ENCODE data around the gene TPM1.

TPM1 gene

GRCh38 chr15:63043335-63044076 is 959 bp downstream of the TPM1 start:
- no peak for FAIRE-seq

DNA sequence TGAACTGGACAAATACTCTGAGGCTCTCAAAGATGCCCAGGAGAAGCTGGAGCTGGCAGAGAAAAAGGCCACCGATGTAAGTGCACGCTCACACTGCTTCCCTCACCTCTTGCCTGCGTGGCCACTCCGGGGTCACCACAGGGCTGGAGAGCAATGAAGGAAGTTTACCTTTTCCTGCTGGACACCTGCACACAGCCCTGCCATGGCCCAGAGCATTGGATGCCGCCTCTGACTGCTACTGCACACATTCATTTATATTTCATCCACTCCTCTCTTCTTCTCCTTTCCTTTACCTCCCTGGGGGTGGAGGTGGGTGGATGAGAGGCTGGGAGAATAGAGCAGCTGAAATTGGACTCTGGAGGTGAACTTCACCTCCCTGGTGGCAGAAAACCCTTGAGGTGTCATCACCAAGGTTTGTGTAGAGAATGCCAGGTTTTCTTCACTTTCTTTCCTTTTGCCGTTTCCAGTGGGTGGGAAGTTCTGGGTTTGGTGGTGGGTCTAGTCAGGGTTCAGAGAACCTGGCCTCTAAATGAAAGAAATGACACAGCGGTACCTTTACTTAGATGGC is 1.6 kb downstream of the TPM1 start:
- no peak for FAIRE-seq

- no peak for FAIRE-seq
These were observed 2.3 kb downstream of the TPM1 start for GRCh38 chr15:63044645-63045464.

DNA sequence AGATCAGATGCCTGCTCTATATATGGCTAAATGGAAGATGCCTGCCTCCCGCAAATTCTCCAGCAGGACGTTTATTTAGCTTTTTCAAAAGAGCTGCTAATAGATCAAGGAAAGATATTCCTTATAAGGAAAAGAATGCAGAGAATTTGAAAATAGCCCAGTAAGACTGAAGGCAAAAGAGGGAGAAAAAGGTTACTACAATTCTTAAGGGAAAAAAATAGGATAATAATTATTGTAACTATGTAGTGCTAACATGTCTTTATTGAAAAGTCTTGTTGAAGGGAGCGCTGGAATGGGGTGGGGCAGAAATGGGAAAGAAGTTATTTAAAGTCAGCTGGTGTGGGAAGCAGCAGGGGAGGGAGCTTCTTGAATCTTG is 2.9 kb downstream of the TPM1 start:
- no peak for FAIRE-seq

DNA sequence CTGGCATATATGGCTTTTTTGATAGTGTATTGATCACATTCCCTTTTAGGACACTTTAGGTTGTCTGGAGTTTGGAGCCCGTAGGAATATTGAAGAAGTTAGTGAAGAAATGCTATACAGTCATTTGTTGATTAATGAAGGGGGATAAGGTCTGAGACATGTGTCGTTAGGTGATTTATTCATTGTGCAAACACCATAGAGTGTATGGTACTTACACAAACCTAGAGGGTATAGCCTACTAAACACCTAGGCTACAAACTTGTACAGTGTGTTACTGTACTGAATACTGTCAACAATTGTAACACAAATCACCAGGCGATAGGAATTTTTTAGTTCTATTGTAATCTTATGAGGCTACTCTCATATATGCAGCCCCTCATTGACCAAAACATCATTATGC is 3.3 kb downstream of the TPM1 start:
- no peak for FAIRE-seq

DNA sequence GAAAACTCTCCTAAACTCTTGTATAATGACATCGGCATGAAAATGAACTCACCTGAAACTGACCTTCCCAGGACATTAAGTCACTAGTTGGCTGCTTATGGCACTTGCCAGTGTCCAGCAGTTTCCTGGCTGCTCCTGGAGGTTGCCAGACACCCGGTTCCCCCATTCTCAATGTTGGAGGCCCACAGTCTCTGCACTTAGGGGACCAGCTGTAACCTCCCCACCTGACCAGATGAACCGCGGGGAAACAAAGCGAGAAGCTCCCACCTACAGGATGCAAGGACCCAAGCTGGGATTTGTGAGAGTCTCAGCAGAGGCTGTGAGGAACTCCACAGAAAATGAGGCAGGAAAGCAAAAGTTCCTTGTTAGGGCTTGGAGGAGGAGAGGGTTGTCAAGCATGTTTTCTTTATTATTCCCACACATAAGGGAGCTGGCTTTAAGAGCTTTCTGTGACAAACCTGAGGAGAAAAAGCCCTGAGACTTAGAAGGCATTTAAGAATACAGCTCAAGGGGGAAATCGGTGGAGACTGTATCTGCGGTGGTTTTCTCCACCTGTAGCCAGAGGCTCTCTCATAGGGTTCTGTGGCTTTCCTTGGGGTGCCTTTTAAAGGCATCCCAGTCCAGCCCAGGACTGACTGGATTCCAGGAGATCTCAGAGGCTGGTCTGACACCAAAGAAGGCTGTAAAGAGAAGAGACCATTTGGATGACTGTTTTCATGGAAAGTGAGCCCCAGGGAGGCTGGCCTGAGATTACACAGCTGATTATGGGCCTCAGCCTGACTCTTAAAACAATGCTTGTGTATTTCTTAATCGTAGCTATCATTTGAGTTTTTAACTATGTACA is 4.6 kb downstream of the TPM1 start:
- no peak for FAIRE-seq

DNA sequence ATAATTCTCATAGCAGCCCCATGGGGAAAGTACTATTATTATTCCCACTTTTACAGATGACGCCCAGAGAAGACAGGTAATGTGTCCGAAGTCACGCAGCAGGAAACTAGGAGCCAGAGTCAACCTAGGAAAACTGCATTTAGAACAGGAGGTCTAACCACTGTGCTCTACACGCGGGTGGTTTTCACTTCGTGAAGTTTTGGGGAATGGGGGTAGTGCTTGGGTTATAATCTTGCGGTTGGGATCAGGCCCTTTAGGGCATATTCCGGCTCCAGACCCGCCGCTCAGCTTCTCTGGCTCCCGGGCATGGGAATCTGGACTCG is 5.2 kb downstream of the TPM1 start:
- FAIRE-seq = no peak

DNA sequence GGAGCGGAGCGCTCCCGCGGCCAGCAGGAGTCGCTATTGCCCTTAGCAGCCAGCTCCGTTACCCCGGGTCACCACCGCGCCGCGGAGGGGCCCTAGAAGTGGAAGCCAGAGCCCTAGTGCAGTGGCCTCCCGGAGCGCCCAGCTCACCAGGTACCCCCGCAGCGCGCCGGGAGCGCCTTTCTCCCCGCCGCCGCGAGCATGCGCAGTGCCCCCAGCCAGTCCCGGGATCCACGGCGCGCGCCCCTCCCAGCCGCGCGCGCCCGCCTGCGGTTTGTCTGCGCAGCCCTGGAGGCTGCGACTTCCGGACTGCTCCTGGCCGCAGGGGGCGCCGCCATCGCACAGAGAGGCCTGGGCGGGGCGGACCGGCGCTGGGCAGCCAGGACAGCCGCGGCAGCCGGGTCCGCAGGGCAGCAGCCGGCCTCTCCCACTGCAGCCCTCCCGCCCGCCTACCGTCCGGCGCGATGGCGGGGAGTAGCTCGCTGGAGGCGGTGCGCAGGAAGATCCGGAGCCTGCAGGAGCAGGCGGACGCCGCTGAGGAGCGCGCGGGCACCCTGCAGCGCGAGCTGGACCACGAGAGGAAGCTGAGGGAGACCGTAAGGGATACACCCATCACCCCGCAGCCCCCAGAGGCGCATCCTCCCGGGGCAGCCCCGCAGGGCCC is 5.7 kb downstream of the TPM1 start:
- no peak for FAIRE-seq

- FAIRE-seq = no peak
These were observed 6.5 kb downstream of the TPM1 start for GRCh38 chr15:63048776-63049665.

DNA sequence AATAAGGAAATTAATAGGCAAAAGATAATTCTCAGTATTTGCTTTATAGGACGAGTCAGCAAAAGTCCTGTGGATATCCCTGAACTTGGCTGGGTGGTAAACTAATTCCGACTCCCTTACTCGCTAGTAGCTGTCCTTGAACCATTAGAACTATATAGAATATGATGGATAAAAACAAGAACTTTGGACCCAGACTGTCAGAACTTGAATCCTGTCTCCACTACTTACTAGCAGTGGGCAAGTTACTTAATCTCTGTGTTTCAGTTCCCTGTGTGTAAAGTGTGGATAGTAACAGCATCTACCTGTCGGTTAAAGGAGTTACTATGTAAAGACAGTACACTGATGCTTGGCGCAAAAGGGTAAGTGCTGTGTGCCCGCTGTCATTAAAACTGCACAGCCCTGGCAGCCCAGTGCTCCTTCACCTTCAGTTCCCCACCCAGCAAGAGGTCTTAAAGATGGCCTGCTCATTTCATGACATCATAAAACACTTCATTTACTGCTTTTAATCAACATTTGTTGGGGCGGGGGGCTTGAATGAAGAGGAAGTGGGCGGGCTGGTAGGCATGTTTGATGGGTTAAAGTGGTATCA is 7.3 kb downstream of the TPM1 start:
- no peak for FAIRE-seq

DNA sequence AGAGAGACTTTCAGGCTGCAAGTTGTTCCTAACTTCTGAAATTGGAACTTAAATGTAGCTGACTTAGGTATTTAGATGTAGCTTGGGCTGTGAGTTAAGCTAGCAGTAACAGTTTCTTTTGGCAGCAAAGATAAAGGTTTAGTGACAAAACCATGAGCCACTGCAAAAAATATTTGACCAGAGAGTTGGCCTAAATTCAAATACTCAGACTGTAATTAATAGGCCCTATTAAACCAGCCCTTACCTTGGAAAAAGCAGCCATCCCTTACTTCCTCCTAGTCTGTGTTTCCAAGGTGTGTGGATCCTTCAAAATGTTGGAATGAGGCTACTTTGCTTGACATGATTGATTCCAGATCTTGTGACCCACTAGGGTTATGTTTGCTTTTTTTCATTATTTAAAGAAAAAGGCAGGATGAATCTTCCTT is 8.2 kb downstream of the TPM1 start:
- no peak for FAIRE-seq

DNA sequence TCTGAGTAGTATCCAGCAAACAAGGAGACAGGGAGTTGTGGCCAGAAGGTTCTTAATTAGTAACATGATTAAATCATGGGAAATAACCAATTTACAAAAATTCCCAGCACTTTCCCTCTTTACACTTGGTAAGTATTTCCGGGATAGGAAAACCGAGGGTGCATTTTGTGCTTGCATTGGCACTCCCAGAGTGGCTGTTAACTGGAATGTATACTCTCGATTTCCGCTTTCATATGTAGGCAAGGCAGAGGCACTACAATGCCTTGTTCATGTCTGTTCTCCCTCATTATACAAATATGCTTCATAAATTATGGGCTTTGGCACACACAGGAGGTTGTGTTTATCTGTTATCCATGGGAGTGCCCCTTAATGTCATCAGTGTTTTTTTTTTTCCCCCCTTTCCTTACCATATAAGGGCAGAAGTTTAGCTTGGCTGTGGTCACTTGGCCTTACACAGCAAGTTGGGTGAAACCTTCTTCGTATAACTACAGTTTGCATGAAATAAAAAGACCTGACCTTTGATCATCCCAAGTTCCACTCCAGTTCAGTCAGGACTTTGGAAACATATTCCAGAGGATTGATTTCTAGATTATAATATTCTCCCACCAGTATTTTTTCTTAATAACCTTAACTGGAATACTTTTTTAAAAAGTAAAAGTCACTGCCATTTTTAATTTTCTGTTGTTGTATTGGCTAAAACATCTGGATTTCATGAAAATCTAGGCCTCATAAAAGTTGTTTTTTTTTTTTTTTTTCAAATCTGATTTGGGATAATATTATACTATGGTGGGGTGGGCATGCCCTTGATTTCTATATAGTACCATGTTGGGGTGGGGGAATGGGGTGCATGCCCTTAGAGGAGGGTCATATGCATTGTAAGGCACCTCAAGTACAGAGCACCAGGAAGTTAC is 8.9 kb downstream of the TPM1 start:
- no peak for FAIRE-seq

DNA sequence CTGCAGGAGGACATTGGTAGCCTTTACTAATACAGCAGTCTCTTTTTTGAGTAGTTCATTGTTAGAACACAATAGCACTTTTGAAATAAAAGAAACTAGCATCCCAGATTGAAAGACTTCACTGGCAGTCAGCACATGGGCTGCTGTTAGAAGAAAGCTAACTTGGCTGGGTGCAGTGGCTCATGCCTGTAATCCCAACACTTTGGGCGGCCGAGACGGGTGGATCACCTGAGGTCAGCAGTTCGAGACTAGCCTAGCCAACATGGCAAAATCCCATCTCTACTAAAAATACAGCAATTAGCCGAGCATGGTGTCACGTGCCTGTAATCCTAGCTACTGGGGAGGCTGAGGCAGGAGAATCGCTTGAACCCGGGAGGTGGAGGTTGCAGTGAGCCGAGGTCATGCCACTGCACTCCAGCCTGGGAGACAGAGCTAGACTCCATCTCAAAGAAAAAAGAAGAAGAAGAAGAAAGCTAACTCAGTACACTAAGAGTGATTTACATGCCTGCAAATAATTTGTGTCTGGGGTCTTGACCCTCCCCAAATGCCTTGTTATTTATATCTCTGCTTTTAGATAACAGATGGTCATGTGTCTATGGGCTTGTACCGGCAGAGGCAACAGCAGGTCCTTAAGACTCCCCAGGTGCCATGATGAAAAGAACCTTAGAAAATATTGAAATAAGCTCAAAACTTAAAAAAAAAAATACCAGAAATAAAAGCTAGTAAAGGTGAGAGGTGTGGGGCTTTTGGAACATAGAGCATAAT is 9.7 kb downstream of the TPM1 start:
- FAIRE-seq = no peak

DNA sequence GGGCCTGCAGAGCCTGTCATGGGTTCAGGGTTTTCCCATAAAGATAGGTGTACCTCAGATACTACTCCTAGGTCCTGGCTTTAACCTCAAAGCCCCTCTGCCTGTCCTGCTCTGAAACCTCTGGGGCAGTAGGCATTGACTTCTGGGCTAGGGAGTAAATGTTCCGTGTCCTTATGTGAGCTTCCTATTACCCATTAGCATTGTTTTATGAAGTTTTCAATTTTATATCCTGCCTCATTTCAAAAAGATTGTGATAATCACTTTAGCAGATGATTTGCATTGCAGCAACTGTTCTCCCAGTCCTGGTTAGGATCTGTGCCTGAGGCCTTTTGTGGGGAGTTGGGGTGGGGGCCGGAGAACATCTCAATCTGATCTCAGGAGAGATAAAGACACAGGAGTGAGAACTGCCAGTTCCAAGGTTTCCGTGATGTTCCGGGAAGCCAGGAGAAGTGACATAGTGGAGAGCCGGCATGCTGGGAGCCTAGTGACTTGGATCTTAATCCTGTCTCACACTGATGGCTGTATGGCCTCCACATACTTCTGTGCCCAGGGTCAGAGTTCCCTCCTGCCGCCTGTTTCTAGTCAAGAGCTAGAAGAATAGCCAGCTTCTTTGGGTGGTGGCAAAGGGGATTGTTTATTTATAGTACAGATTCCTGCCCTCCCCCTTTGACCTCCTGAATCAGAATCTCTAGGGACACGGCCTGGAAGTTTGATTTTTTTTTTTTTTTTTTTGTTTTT is 10.6 kb downstream of the TPM1 start:
- no peak for FAIRE-seq

DNA sequence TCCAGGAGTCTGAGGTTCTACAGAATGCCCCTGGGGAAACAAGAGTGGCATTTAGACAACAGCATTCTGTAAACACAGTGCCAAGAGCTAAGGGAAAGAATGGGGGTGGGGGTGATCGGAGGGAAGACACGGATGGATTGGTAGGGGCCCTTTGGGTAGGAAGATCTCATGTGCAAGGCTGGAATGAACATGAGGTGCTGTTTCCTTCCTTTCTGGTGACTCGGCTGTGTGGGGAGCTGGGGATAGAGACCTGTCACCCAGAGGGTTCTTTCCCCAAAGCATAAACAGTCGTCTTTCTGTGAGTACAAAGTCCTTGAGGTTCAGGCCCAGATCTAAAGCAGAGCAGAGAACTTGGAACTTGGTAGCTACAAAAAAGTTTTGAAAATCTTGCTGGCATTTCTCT is 11.7 kb downstream of the TPM1 start:
- FAIRE-seq = no peak

- FAIRE-seq = no peak
These were observed 12.4 kb downstream of the TPM1 start for GRCh38 chr15:63054985-63055384.

- no peak for FAIRE-seq
These were observed 14.3 kb downstream of the TPM1 start for GRCh38 chr15:63056829-63057228.

DNA sequence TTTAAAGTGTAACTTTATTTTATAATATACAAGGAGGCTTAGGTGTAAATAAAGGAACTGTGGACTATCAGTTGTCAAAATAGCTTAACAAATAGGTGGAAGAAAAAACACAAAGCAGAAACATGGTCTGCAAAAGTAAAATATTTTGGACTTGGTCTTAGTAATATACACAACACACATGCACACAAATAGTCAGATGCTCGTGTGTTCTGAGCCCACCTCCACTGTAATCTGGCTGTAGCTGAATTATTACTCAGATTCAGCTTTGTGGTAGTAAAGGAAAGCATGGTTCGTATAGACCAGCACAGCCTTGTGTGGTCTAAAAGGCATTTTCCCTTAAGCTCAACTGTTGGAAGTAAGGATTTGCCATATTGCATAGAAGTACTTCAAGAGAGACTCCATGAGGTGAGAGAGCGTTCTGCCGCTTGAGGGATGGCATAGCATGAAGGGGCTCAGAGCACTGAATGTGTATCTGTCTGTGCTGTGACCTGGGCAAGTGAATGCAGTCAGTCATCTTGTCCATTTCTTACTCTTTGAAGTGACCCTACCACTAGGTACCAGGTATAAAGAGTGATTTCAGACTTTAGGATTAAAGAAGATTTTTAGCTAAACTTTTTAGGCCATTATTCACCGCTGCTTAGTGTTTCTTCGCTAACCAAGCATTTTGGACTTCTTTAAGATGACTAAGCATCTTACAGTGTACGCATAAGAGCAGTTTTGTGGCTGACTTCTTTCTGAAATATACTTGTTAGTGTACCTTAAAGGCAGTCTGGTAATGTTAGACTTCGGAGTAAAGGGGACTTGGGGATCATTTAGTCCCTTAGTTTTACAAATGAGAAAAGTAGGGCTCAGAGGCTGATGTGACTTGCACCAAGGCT is 15.2 kb downstream of the TPM1 start:
- FAIRE-seq = no peak
